HCT116 (cell line): ENCODE results near the gene UMOD.

Source experiments
- TF ChIP-seq, protein P1 (sequence below), 3 experiments: fragments of 200-600 bp in 1 of 3; sonication (generic) in 1 of 3; IDR thresholded peaks in 2 of 3; conservative IDR thresholded peaks in 1 of 3; 2 replicates each; pipeline ENCODE4 v1.5.1; 2012 to 2017; ENCODE audit warnings: low read depth in 2 of 3, low read length in 2 of 3, antibody characterized with exemption in 1 of 3, borderline replicate concordance in 1 of 3, control low read depth in 1 of 3, mild to moderate bottlenecking in 1 of 3, mixed read lengths in 1 of 3, mixed run types in 1 of 3, moderate library complexity in 1 of 3; ENCODE audit not compliant: insufficient read depth in 1 of 3
- TF ChIP-seq, protein P2 (sequence below): IDR thresholded peaks from 2 replicates; pipeline ENCODE4 v1.6.1; 2012

DNA sequence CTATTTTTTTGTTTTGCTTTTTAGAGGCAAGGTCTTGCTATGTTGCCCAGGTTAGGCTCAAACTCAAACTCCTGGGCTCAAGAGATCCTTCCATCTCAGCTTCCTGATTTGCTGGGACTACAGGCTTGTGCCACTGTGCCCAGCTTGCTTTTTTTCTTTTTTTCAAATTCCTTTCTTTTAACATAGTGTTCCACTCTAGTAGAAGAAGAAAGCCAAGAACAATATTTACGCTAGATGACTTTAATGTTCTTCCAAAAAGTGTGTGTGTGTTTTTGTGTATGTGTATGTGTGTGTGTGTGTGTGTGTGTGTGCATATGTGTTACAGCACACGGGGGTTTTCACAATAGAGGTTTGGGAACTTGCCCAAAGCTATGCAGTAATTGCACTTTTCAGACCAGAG lies 10.7 kb upstream of the UMOD start:
- TF ChIP-seq, protein P1, sequence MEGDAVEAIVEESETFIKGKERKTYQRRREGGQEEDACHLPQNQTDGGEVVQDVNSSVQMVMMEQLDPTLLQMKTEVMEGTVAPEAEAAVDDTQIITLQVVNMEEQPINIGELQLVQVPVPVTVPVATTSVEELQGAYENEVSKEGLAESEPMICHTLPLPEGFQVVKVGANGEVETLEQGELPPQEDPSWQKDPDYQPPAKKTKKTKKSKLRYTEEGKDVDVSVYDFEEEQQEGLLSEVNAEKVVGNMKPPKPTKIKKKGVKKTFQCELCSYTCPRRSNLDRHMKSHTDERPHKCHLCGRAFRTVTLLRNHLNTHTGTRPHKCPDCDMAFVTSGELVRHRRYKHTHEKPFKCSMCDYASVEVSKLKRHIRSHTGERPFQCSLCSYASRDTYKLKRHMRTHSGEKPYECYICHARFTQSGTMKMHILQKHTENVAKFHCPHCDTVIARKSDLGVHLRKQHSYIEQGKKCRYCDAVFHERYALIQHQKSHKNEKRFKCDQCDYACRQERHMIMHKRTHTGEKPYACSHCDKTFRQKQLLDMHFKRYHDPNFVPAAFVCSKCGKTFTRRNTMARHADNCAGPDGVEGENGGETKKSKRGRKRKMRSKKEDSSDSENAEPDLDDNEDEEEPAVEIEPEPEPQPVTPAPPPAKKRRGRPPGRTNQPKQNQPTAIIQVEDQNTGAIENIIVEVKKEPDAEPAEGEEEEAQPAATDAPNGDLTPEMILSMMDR (IDR thresholded peaks at IDR 0.05 in 2 of 3, conservative IDR thresholded peaks at IDR 0.05 in 1 of 3; ENCODE audit: borderline replicate concordance in 1 of 3, insufficient read depth in 1 of 3, low read depth in 2 of 3, low read length in 2 of 3) = no peak
- TF ChIP-seq, protein P2, sequence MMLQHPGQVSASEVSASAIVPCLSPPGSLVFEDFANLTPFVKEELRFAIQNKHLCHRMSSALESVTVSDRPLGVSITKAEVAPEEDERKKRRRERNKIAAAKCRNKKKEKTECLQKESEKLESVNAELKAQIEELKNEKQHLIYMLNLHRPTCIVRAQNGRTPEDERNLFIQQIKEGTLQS = no peak
